HAP-1 (cell line): ENCODE measurements around the gene NUP37.
"Not testable (repeated sequence)": the region's sequence is repeated elsewhere in the genome, so short reads cannot be mapped to it uniquely, and the experiment has no call there.

Experiments
- DNase-seq, 2 experiments: peaks; one replicate each; pipeline ENCODE4 v3.0.0-alpha.2; 2016 to 2020; ENCODE audit warnings: low spot score in 2 of 2
- H3K27me3 ChIP-seq: fragments of 250-450 bp; sonication (Bioruptor Pico); 2 replicates; pipeline ENCODE4 v1.5.1; 2020; ENCODE audit warnings: low read depth, mild to moderate bottlenecking, moderate library complexity
- H3K36me3 ChIP-seq: fragments of 250-450 bp; sonication (Bioruptor Pico); replicated peaks from 2 replicates; pipeline ENCODE4 v1.5.1; 2020; ENCODE audit warnings: mild to moderate bottlenecking
- H3K4me1 ChIP-seq: fragments of 250-450 bp; sonication (Bioruptor Pico); 2 replicates; pipeline ENCODE4 v1.5.1; 2020; ENCODE audit warnings: mild to moderate bottlenecking
- H3K4me3 ChIP-seq: fragments of 250-450 bp; sonication (Bioruptor Pico); 2 replicates; pipeline ENCODE4 v1.5.1; 2020; ENCODE audit warnings: mild to moderate bottlenecking, moderate library complexity
- H3K9me3 ChIP-seq: fragments of 250-450 bp; sonication (Bioruptor Pico); 2 replicates; pipeline ENCODE4 v1.5.1; 2020; ENCODE audit warnings: mild to moderate bottlenecking, moderate library complexity
- in situ Hi-C: fragments of 300-500 bp; cut with MboI; formaldehyde crosslinking; loops from 3 replicates; pipeline ENCODE4 v1.14.3; 2020; ENCODE audit warnings: low sequenced_read_pairs, inconsistent platforms, mixed read lengths

Gene NUP37

GRCh38 chr12:102119674-102120563 is at the start of gene NUP37, which contains the start of gene PARPBP:
Gene NUP37, minus strand, starts transcription at chr12:102120114. Its CDS starts 1,596 bp downstream, at chr12:102118518.
Gene PARPBP, plus strand, starts transcription at chr12:102120183. Its CDS starts 3,706 bp downstream, at chr12:102123889.
- in situ Hi-C loops, result no loop called here
- peaks cover 14% of the 10 kb centered on the region for H3K4me1 ChIP-seq
- H3K27me3 ChIP-seq, result no peaks in the 10 kb centered on the region
- peaks cover 35% of the 10 kb centered on the region for H3K36me3 ChIP-seq
- no peaks in the 10 kb centered on the region for H3K9me3 ChIP-seq
- peak; percentile 86 to 94 for DNase-seq
- H3K4me3 ChIP-seq, result peak within 1 kb of the TSS; percentile 81

GRCh38 chr12:102167821-102168604 is 48.1 kb upstream of the NUP37 start:
- in situ Hi-C loops, result no loop called here
- Histone ChIP-seq H3K4me3 (no peak overlapping the region), H3K27me3 (no peaks in the 10 kb centered on the region), H3K9me3 (no peaks in the 10 kb centered on the region), H3K4me1 (peaks cover 6% of the 10 kb centered on the region), H3K36me3 (peaks cover 20% of the 10 kb centered on the region)
- no peak for DNase-seq

GRCh38 chr12:102163383-102163782 is 43.5 kb upstream of the NUP37 start:
- no peak overlapping the region for H3K4me3 ChIP-seq
- peaks cover 11% of the 10 kb centered on the region for H3K36me3 ChIP-seq
- H3K9me3 ChIP-seq, result no peaks in the 10 kb centered on the region
- in situ Hi-C loops, result no loop called here
- DNase-seq, result no peak
- peaks cover 7% of the 10 kb centered on the region for H3K4me1 ChIP-seq
- no peaks in the 10 kb centered on the region for H3K27me3 ChIP-seq

GRCh38 chr12:102155206-102155605 is 35.3 kb upstream of the NUP37 start:
- in situ Hi-C loops, H3K4me1 ChIP-seq, DNase-seq, H3K27me3 ChIP-seq, H3K4me3 ChIP-seq, H3K9me3 ChIP-seq: not testable (repeated sequence)
- peaks cover 17% of the 10 kb centered on the region for H3K36me3 ChIP-seq

- DNase-seq, H3K27me3 ChIP-seq, H3K4me3 ChIP-seq, H3K9me3 ChIP-seq, H3K4me1 ChIP-seq, in situ Hi-C loops: not testable (repeated sequence)
- peaks cover 16% of the 10 kb centered on the region for H3K36me3 ChIP-seq
These were observed 27.2 kb upstream of the NUP37 start for GRCh38 chr12:102147062-102147587.

- Histone ChIP-seq H3K27me3 (no peaks in the 10 kb centered on the region), H3K36me3 (peaks cover 9% of the 10 kb centered on the region), H3K4me1 (no peaks in the 10 kb centered on the region), H3K4me3 (no peak overlapping the region), H3K9me3 (no peaks in the 10 kb centered on the region)
- in situ Hi-C loops, result no loop called here
- DNase-seq, result no peak
These were observed 24.3 kb upstream of the NUP37 start for GRCh38 chr12:102144221-102144620.

GRCh38 chr12:102142866-102143373 is 23.0 kb upstream of the NUP37 start:
- H3K4me1 ChIP-seq, H3K9me3 ChIP-seq, in situ Hi-C loops, H3K36me3 ChIP-seq, H3K4me3 ChIP-seq, DNase-seq, H3K27me3 ChIP-seq: not testable (repeated sequence)

GRCh38 chr12:102137619-102138018 is 17.7 kb upstream of the NUP37 start:
- H3K36me3 ChIP-seq, DNase-seq, H3K9me3 ChIP-seq, H3K4me1 ChIP-seq, H3K4me3 ChIP-seq, H3K27me3 ChIP-seq, in situ Hi-C loops: not testable (repeated sequence)

- DNase-seq, H3K4me1 ChIP-seq, H3K27me3 ChIP-seq, H3K9me3 ChIP-seq, in situ Hi-C loops, H3K4me3 ChIP-seq: not testable (repeated sequence)
- peaks cover 12% of the 10 kb centered on the region for H3K36me3 ChIP-seq
These were observed 11.5 kb upstream of the NUP37 start for GRCh38 chr12:102131442-102131841.

GRCh38 chr12:102130720-102131119 is 10.8 kb upstream of the NUP37 start:
- H3K4me1 ChIP-seq, result not testable (repeated sequence)

GRCh38 chr12:102121328-102121727 is 1.4 kb upstream of the NUP37 start:
- H3K9me3 ChIP-seq, in situ Hi-C loops, H3K27me3 ChIP-seq, DNase-seq: not testable (repeated sequence)
- peaks cover 29% of the 10 kb centered on the region for H3K36me3 ChIP-seq
- H3K4me1 ChIP-seq, result peaks cover 14% of the 10 kb centered on the region
- H3K4me3 ChIP-seq, result peak overlapping the region; percentile 81

More at GRCh38 chr12:102130720-102131119, 10.8 kb upstream of the NUP37 start:
- H3K27me3 ChIP-seq, DNase-seq, H3K9me3 ChIP-seq, in situ Hi-C loops, H3K4me3 ChIP-seq: not testable (repeated sequence)
- H3K36me3 ChIP-seq, result peaks cover 20% of the 10 kb centered on the region

- DNase-seq, result peak; percentile 44 to 45
- H3K4me1 ChIP-seq, result peaks cover 14% of the 10 kb centered on the region
- no peaks in the 10 kb centered on the region for H3K27me3 ChIP-seq
- peaks cover 29% of the 10 kb centered on the region for H3K36me3 ChIP-seq
- no peaks in the 10 kb centered on the region for H3K9me3 ChIP-seq
- H3K4me3 ChIP-seq, result peak overlapping the region; percentile 81
- in situ Hi-C loops, result no loop called here
These were observed 972 bp upstream of the NUP37 start for GRCh38 chr12:102120886-102121285.

GRCh38 chr12:102120564-102120873 is 605 bp upstream of the NUP37 start:
- no peaks in the 10 kb centered on the region for H3K9me3 ChIP-seq
- H3K4me3 ChIP-seq, result peak overlapping the region; percentile 81
- peaks cover 29% of the 10 kb centered on the region for H3K36me3 ChIP-seq
- DNase-seq, result no peak
- peaks cover 14% of the 10 kb centered on the region for H3K4me1 ChIP-seq
- no peaks in the 10 kb centered on the region for H3K27me3 ChIP-seq
- in situ Hi-C loops, result no loop called here
